Measurements from ENCODE around the gene IGLL5. TPM values are rescaled to one million over a fixed set of nuclear protein-coding genes. Genes with fewer than 3 reads are reported as not detected.

IGLL5 gene
- 10 to 100 TPM in 4 of 6 donors, 1 to 10 TPM in 2; 4.3 to 58.5 (median 21.5) TPM for total RNA-seq

- ATAC-seq (ENCODE audit: low FRiP score in 2 of 2), result no peak
- peak; percentile 17 to 65 for DNase-seq
Observed at GRCh38 chr22:22887621-22888503, at the start of gene IGLL5. Gene IGLL5, plus strand, starts transcription at chr22:22887816. Its CDS starts 238 bp downstream, at chr22:22888054.

GRCh38 chr22:22838148-22838786 is 49.3 kb upstream of the IGLL5 start:
- Histone ChIP-seq H3K4me3 (no peak overlapping the region), H3K27me3 (no peaks in the 10 kb centered on the region), H3K27ac (no peak overlapping the region), H3K4me1 (no peaks in the 10 kb centered on the region), H3K36me3 (no peaks in the 10 kb centered on the region), H3K9me3 (no peaks in the 10 kb centered on the region)
- ATAC-seq (ENCODE audit: low FRiP score in 2 of 2) (no peak), DNase-seq (no peak)
- no peak for TF ChIP-seq CTCF (IDR thresholded peaks at IDR 0.05)
- TF ChIP-seq POLR2AphosphoS5 (IDR thresholded peaks at IDR 0.05), result no peak
- TF ChIP-seq POLR2A (IDR thresholded peaks at IDR 0.05), result no peak
- no peak for TF ChIP-seq EP300 (IDR thresholded peaks at IDR 0.05)
- 89 to 99% methylated on average over 4 to 5 of the region's 5 CpGs for WGBS, 2 donors

More at GRCh38 chr22:22887621-22888503, at the start of gene IGLL5:
- Histone ChIP-seq H3K4me1 (no peaks in the 10 kb centered on the region), H3K4me3 (no peak within 1 kb of the TSS), H3K36me3 (no peaks in the 10 kb centered on the region), H3K9me3 (no peaks in the 10 kb centered on the region), H3K27me3 (no peaks in the 10 kb centered on the region), H3K27ac (no peak within 1 kb of the TSS)
- 89 to 94% methylated on average over 6 to 12 of the region's 15 CpGs for WGBS, 2 donors
- TF ChIP-seq EP300 (IDR thresholded peaks at IDR 0.05) (no peak), POLR2A (IDR thresholded peaks at IDR 0.05) (no peak), POLR2AphosphoS5 (IDR thresholded peaks at IDR 0.05) (no peak), CTCF (IDR thresholded peaks at IDR 0.05) (no peak)

- ATAC-seq (ENCODE audit: low FRiP score in 2 of 2), result no peak
Observed at GRCh38 chr22:22839570-22840314, 47.9 kb upstream of the IGLL5 start.

GRCh38 chr22:22840780-22841179 is 46.8 kb upstream of the IGLL5 start:
- whole genome bisulfite sequencing, 2 donors, result 52 to 57% methylated on average over 2 of the region's 2 CpGs
- DNase-seq (no peak), ATAC-seq (ENCODE audit: low FRiP score in 2 of 2) (no peak)
- H3K4me1 ChIP-seq, result no peaks in the 10 kb centered on the region
- H3K36me3 ChIP-seq, result no peaks in the 10 kb centered on the region
- no peak overlapping the region for H3K27ac ChIP-seq
- H3K4me3 ChIP-seq, result no peak overlapping the region
- no peaks in the 10 kb centered on the region for H3K9me3 ChIP-seq
- H3K27me3 ChIP-seq, result no peaks in the 10 kb centered on the region
- no peak for TF ChIP-seq EP300 (IDR thresholded peaks at IDR 0.05)

More at GRCh38 chr22:22839570-22840314, 47.9 kb upstream of the IGLL5 start:
- no peak for DNase-seq
- TF ChIP-seq POLR2A (IDR thresholded peaks at IDR 0.05) (no peak), EP300 (IDR thresholded peaks at IDR 0.05) (no peak), CTCF (IDR thresholded peaks at IDR 0.05) (no peak), POLR2AphosphoS5 (IDR thresholded peaks at IDR 0.05) (no peak)
- Histone ChIP-seq H3K27me3 (no peaks in the 10 kb centered on the region), H3K36me3 (no peaks in the 10 kb centered on the region), H3K27ac (no peak overlapping the region), H3K4me3 (no peak overlapping the region), H3K9me3 (no peaks in the 10 kb centered on the region), H3K4me1 (no peaks in the 10 kb centered on the region)
- WGBS, 2 donors, result 72 to 78% methylated on average over 6 of the region's 6 CpGs

GRCh38 chr22:22841598-22841997 is 46.0 kb upstream of the IGLL5 start:
- no peaks in the 10 kb centered on the region for H3K4me1 ChIP-seq
- H3K9me3 ChIP-seq, result no peaks in the 10 kb centered on the region
- DNase-seq (no peak), ATAC-seq (ENCODE audit: low FRiP score in 2 of 2) (no peak)
- H3K4me3 ChIP-seq, result no peak overlapping the region
- TF ChIP-seq POLR2A (IDR thresholded peaks at IDR 0.05) (no peak), POLR2AphosphoS5 (IDR thresholded peaks at IDR 0.05) (no peak), EP300 (IDR thresholded peaks at IDR 0.05) (no peak), CTCF (IDR thresholded peaks at IDR 0.05) (no peak)
- no peaks in the 10 kb centered on the region for H3K36me3 ChIP-seq
- H3K27me3 ChIP-seq, result no peaks in the 10 kb centered on the region
- H3K27ac ChIP-seq, result no peak overlapping the region
